GM12878 (cell line): Measurements from ENCODE around the gene CDH10. TPM values are rescaled to one million over a fixed set of nuclear protein-coding genes. Genes with fewer than 3 reads are reported as not detected.

Source experiments
- ATAC-seq: fragments of 200-7000 bp; cut with Tn5 transposase; 3 replicates; pipeline ENCODE4 v1.9.1; 2020; ENCODE audit warnings: mild to moderate bottlenecking, moderate library complexity
- BruUV-seq: library from RNA; stranded (reverse); fragments of 400-500 nt; replicated peaks from 2 replicates; lab custom pipeline; 2021; lab: Mats Ljungman, UMichigan
- CTCF ChIA-PET: fragments of 300-600 bp; sonication (Branson Sonifier 250); formaldehyde crosslinking; extraction: SDS; loops from one replicate; lab custom pipeline; 2021; ENCODE audit warnings: inconsistent platforms; lab: Yijun Ruan, JAX
- POLR2A ChIA-PET: fragments of 350-600 bp; formaldehyde crosslinking; extraction: SDS; loops from one replicate; lab custom pipeline; 2021; ENCODE audit warnings: inconsistent platforms; lab: Charles Lee
- RAD21 ChIA-PET: fragments of 300-600 bp; sonication (Branson Sonifier 250); formaldehyde crosslinking; loops from one replicate; lab custom pipeline; 2023; ENCODE audit warnings: antibody characterized with exemption; ENCODE audit not compliant: unreplicated experiment; lab: Charles Lee
- SMC1A ChIA-PET: fragments of 300-600 bp; sonication (Branson Sonifier 250); formaldehyde crosslinking; loops from one replicate; lab custom pipeline; 2023; ENCODE audit not compliant: unreplicated experiment, uncharacterized antibody; lab: Charles Lee
- DNase-seq: peaks from one replicate; pipeline ENCODE4 v3.0.0-alpha.2; 2011; ENCODE audit warnings: low read depth, low spot score
- FAIRE-seq: peaks from 3 replicates; lab custom pipeline; 2011; peaks lifted over from hg19 to GRCh38; lab: Jason Lieb, UNC
- H2AFZ ChIP-seq: 2 replicates; pipeline ENCODE4 v1.6.0; 2011; ENCODE audit warnings: low read depth, low read length, control low read depth; ENCODE audit not compliant: control insufficient read depth
- H3K27ac ChIP-seq: 2 replicates; pipeline ENCODE4 v1.5.1; 2011; ENCODE audit warnings: control low read depth; ENCODE audit not compliant: control insufficient read depth, insufficient read depth
- H3K27me3 ChIP-seq, 2 experiments: replicated peaks in 1 of 2; 2 replicates each; pipeline versions ENCODE4 v1.6.0 to v1.6.1; 2011; ENCODE audit warnings: low read length in 1 of 2; ENCODE audit not compliant: control insufficient read depth in 2 of 2, insufficient read depth in 2 of 2
- H3K36me3 ChIP-seq, 2 experiments: 2 replicates each; pipeline ENCODE4 v1.5.1; 2011; ENCODE audit warnings: low read length in 1 of 2; ENCODE audit not compliant: control insufficient read depth in 2 of 2, insufficient read depth in 2 of 2
- H3K4me1 ChIP-seq: 2 replicates; pipeline ENCODE4 v1.6.1; 2011; ENCODE audit warnings: mild to moderate bottlenecking, low read length, moderate library complexity, mixed read lengths; ENCODE audit not compliant: control insufficient read depth, insufficient read depth
- H3K4me2 ChIP-seq: 2 replicates; pipeline ENCODE4 v1.6.0; 2011; ENCODE audit warnings: control low read depth; ENCODE audit not compliant: control insufficient read depth, insufficient read depth
- H3K4me3 ChIP-seq: fragments of 200-600 bp; sonication (generic); 2 replicates; pipeline ENCODE4 v1.5.1; 2016
- H3K79me2 ChIP-seq: 2 replicates; pipeline ENCODE4 v1.6.0; 2011; ENCODE audit warnings: low read length; ENCODE audit not compliant: control insufficient read depth, insufficient read depth
- H3K9ac ChIP-seq: 2 replicates; pipeline ENCODE4 v1.8.0; 2011; ENCODE audit warnings: low read length, control low read depth, mixed read lengths; ENCODE audit not compliant: control insufficient read depth, insufficient read depth
- H3K9me3 ChIP-seq: replicated peaks from 3 replicates; pipeline ENCODE4 v1.5.1; 2011; ENCODE audit warnings: mild to moderate bottlenecking, low read length; ENCODE audit not compliant: control insufficient read depth, insufficient read depth
- H4K20me1 ChIP-seq: 2 replicates; pipeline ENCODE4 v1.6.0; 2011; ENCODE audit not compliant: control insufficient read depth, insufficient read depth
- CREM ChIP-seq: IDR thresholded peaks from 2 replicates; pipeline ENCODE4 v1.6.1; 2014; ENCODE audit warnings: antibody characterized with exemption, low read depth
- DPF2 ChIP-seq: fragments of 450-650 bp; IDR thresholded peaks from 2 replicates; pipeline ENCODE4 v1.6.1; 2017; ENCODE audit warnings: mild to moderate bottlenecking
- NBN ChIP-seq: fragments of 450-650 bp; IDR thresholded peaks from 2 replicates; pipeline ENCODE4 v1.6.1; 2016
- NR2C1 ChIP-seq: fragments of 450-650 bp; IDR thresholded peaks from 2 replicates; pipeline ENCODE4 v1.6.1; 2017; ENCODE audit warnings: antibody characterized with exemption, mild to moderate bottlenecking, moderate library complexity
- NRF1 ChIP-seq: conservative IDR thresholded peaks from 2 replicates; pipeline ENCODE4 v1.6.1; 2011; ENCODE audit warnings: mild to moderate bottlenecking, low read depth, low read length, improper control_type of control experiment
- POLR2AphosphoS5 ChIP-seq: IDR thresholded peaks from 2 replicates; pipeline ENCODE4 v1.6.1; 2011; ENCODE audit warnings: mild to moderate bottlenecking, low read length, inconsistent platforms
- RAD21 ChIP-seq: IDR thresholded peaks from 2 replicates; pipeline ENCODE4 v1.6.1; 2011; ENCODE audit warnings: mild to moderate bottlenecking, low read depth, low read length, moderate library complexity; ENCODE audit not compliant: insufficient read depth
- SUZ12 ChIP-seq: fragments of 200-600 bp; sonication (generic); IDR thresholded peaks from one replicate; pipeline ENCODE4 v1.6.1; 2018; ENCODE audit warnings: antibody characterized with exemption, mild to moderate bottlenecking; ENCODE audit not compliant: unreplicated experiment
- TARDBP ChIP-seq: IDR thresholded peaks from 2 replicates; pipeline ENCODE4 v1.6.1; 2016; ENCODE audit warnings: borderline replicate concordance
- WRNIP1 ChIP-seq: IDR thresholded peaks from 2 replicates; pipeline ENCODE4 v1.6.1; 2011; ENCODE audit warnings: low read depth, low read length, improper control_type of control experiment, borderline replicate concordance
- YY1 ChIP-seq: IDR thresholded peaks from 2 replicates; pipeline ENCODE4 v1.6.1; 2011; ENCODE audit warnings: low read depth, mild to moderate bottlenecking, low read length
- WGBS: methylation state at CpG from one replicate; pipeline ENCODE4 v1.1.6; 2016; ENCODE audit warnings: low lambda C conversion rate; ENCODE audit not compliant: insufficient replicate concordance, insufficient coverage; ENCODE audit errors: missing lambda C conversion rate; 5-methylcytosine and 5-hydroxymethylcytosine counted together
- in situ Hi-C: fragments of 300-500 bp; cut with MboI; formaldehyde crosslinking; loops from 9 replicates; pipeline ENCODE4 v1.14.3; 2018; ENCODE audit warnings: mixed read lengths
- intact Hi-C: fragments of 100-400 bp; cut with micrococcal nuclease; formaldehyde crosslinking; loops from one replicate; pipeline ENCODE4 v1.14.2; 2022; ENCODE audit not compliant: unreplicated experiment
- polyA plus RNA-seq, 11 experiments: library from polyadenylated mRNA; depleted of rRNA in 4 of 11; unstranded in 6 of 11; stranded (reverse) in 5 of 11; fragments of >200 nt; fragmentation: Nextera tagmentation in 4 of 11; fragmentation: Illumina TruSeq in 1 of 11; extraction: Ambion mirVana in 4 of 11; extraction: Trizol in 1 of 11; gene quantifications; 1 replicate in 1 of 11; 2 replicates in 10 of 11; pipeline versions ENCODE4 v1.2.1 to v1.2.3, GENCODE V29; 2011 to 2016; ENCODE audit warnings: inconsistent platforms in 2 of 11, missing spikeins in 2 of 11, low read depth in 1 of 11
- total RNA-seq, 4 experiments: library from RNA; depleted of rRNA in 3 of 4; stranded (reverse); fragments of >200 nt in 3 of 4; fragmentation: Illumina TruSeq in 1 of 4; extraction: Trizol in 1 of 4; gene quantifications; 2 replicates each; pipeline versions ENCODE4 v1.2.1 to v1.2.3, GENCODE V29; 2013 to 2021
- TF ChIP-seq, protein P1 (sequence below), 3 experiments: IDR thresholded peaks in 2 of 3; conservative IDR thresholded peaks in 1 of 3; 2 replicates each; pipeline ENCODE4 v1.5.1; 2011; ENCODE audit warnings: low read depth in 3 of 3, low read length in 3 of 3, mild to moderate bottlenecking in 3 of 3, control low read depth in 2 of 3, moderate library complexity in 2 of 3, inconsistent platforms in 1 of 3, mixed read lengths in 1 of 3; ENCODE audit not compliant: control insufficient read depth in 2 of 3, insufficient read depth in 1 of 3; ENCODE audit errors: extremely low read depth in 1 of 3
- TF ChIP-seq, protein P2 (sequence below): IDR thresholded peaks from 2 replicates; pipeline ENCODE4 v1.6.1; 2011; ENCODE audit warnings: low read depth, low read length, improper control_type of control experiment, borderline replicate concordance
- TF ChIP-seq, protein P3 (sequence below): fragments of 450-650 bp; IDR thresholded peaks from 2 replicates; pipeline ENCODE4 v1.6.1; 2014; ENCODE audit warnings: mild to moderate bottlenecking

CDH10 gene
- total and polyA plus RNA-seq, 10 of the 15 experiments (the other 5 are each of a cell fraction or from before 2014, with no cell fraction given) = 0.04 to 0.05 TPM; not detected in 8

DNA sequence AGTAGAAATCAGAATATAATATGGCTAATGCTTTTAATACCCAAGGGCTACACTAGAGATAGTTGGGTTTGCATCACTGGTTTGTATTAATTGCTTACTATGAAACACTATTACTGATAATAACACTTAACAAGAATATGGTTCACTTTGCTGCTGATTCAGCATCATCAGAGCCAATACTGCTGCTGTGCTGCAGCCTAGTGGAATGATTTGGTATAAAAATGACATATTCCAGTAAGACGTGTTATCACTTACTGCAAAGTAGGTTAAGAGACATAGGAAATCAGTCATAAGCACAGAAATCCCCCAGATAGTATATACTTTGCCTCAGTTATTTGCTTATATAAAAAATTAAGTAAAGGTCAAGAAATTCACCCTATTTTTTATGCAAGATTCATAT, 2.8 kb downstream of the CDH10 start:
- TF ChIP-seq YY1 = no peak
- TF ChIP-seq CREM = no peak
- TF ChIP-seq, protein P1, sequence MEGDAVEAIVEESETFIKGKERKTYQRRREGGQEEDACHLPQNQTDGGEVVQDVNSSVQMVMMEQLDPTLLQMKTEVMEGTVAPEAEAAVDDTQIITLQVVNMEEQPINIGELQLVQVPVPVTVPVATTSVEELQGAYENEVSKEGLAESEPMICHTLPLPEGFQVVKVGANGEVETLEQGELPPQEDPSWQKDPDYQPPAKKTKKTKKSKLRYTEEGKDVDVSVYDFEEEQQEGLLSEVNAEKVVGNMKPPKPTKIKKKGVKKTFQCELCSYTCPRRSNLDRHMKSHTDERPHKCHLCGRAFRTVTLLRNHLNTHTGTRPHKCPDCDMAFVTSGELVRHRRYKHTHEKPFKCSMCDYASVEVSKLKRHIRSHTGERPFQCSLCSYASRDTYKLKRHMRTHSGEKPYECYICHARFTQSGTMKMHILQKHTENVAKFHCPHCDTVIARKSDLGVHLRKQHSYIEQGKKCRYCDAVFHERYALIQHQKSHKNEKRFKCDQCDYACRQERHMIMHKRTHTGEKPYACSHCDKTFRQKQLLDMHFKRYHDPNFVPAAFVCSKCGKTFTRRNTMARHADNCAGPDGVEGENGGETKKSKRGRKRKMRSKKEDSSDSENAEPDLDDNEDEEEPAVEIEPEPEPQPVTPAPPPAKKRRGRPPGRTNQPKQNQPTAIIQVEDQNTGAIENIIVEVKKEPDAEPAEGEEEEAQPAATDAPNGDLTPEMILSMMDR (IDR thresholded peaks at IDR 0.05 in 2 of 3, conservative IDR thresholded peaks at IDR 0.05 in 1 of 3; ENCODE audit: control insufficient read depth in 2 of 3, extremely low read depth in 1 of 3, insufficient read depth in 1 of 3, low read depth in 3 of 3, low read length in 3 of 3) = peak in 2 of 3 experiments; percentile 15 to 33; a peak in 2 of 6 replicates
- peak; percentile 30; the same call in 1 of the 2 replicates for TF ChIP-seq RAD21
- no peaks in the 10 kb centered on the region for H3K9me3 ChIP-seq
- no peak overlapping the region for H3K9ac ChIP-seq
- WGBS = 0% methylated on average over 1 of the region's 1 CpG
- no peaks in the 10 kb centered on the region for H3K27me3 ChIP-seq
- H3K79me2 ChIP-seq = no peaks in the 10 kb centered on the region
- no TSS peak for BruUV-seq
- no peaks in the 10 kb centered on the region for H3K4me1 ChIP-seq
- peak; percentile 73 for ATAC-seq
- no peak overlapping the region for H3K4me3 ChIP-seq
- in situ Hi-C loops (no loop called here), intact Hi-C loops (no loop called here)
- peak; percentile 13 for FAIRE-seq
- ChIA-PET POLR2A (no interaction called here), CTCF (no interaction called here), RAD21 (no interaction called here), SMC1A (no interaction called here)
- no peaks in the 10 kb centered on the region for H3K36me3 ChIP-seq
- H3K27ac ChIP-seq = no peak overlapping the region
- DNase-seq = no peak
- no peaks in the 10 kb centered on the region for H4K20me1 ChIP-seq
- H3K4me2 ChIP-seq = no peak overlapping the region
- H2AFZ ChIP-seq = no peak overlapping the region

DNA sequence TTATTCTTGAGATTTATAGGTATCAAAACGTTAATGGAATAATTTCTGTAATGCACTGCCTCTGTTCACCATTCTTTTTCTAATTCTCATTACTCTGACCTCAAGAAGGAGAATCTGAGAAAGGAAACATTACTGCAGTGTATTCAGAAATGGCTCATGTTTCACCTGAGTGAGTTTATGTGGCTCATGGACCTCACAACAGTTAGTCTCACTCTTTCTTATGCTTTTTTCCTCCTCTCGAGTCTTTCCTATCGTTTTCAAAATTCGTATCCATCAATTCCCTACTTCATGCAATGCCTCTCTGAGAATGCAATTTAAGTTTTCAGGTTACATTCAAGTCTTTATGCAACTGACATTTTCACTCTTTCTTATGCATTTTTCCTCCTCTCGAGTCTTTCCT, 9.6 kb downstream of the CDH10 start:
- no peak for FAIRE-seq
- CTCF ChIA-PET = interaction anchor here (0.7 to 1.2 kb wide), 4 partner anchors 134 to 1847 kb away, joined by 3 to 4 read pairs (median 3); no protein-coding TSS in a partner anchor
- TF ChIP-seq, protein P2, sequence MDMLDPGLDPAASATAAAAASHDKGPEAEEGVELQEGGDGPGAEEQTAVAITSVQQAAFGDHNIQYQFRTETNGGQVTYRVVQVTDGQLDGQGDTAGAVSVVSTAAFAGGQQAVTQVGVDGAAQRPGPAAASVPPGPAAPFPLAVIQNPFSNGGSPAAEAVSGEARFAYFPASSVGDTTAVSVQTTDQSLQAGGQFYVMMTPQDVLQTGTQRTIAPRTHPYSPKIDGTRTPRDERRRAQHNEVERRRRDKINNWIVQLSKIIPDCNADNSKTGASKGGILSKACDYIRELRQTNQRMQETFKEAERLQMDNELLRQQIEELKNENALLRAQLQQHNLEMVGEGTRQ = no peak
- TF ChIP-seq DPF2 (no peak), NBN (no peak), NRF1 (no peak), WRNIP1 (no peak), POLR2AphosphoS5 (no peak), NR2C1 (no peak), SUZ12 (no peak), TARDBP (no peak)
- TF ChIP-seq, protein P3, sequence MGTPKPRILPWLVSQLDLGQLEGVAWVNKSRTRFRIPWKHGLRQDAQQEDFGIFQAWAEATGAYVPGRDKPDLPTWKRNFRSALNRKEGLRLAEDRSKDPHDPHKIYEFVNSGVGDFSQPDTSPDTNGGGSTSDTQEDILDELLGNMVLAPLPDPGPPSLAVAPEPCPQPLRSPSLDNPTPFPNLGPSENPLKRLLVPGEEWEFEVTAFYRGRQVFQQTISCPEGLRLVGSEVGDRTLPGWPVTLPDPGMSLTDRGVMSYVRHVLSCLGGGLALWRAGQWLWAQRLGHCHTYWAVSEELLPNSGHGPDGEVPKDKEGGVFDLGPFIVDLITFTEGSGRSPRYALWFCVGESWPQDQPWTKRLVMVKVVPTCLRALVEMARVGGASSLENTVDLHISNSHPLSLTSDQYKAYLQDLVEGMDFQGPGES = no peak

More for the DNA sequence above, 9.6 kb downstream of the CDH10 start:
- Histone ChIP-seq H3K36me3 (no peaks in the 10 kb centered on the region), H4K20me1 (no peaks in the 10 kb centered on the region), H3K9ac (no peak overlapping the region), H3K27ac (no peak overlapping the region), H3K4me2 (no peak overlapping the region), H3K27me3 (no peaks in the 10 kb centered on the region), H2AFZ (no peak overlapping the region), H3K4me1 (no peaks in the 10 kb centered on the region), H3K4me3 (no peak overlapping the region), H3K79me2 (no peaks in the 10 kb centered on the region), H3K9me3 (no peaks in the 10 kb centered on the region)
- intact Hi-C loops = loop anchor here (10.0 kb wide), 1 partner anchor 1370 kb away; no protein-coding TSS in a partner anchor
- in situ Hi-C loops = no loop called here
- DNase-seq = no peak
- no TSS peak for BruUV-seq
- ChIA-PET SMC1A (interaction anchor here (0.6 kb wide), 1 partner anchor 208 kb away, joined by 3 read pairs; no protein-coding TSS in a partner anchor), RAD21 (no interaction called here), POLR2A (no interaction called here)
- ATAC-seq = no peak
- WGBS = 4% methylated on average over 5 of the region's 5 CpGs
